Keratinocyte (primary cell): Measurements from ENCODE around the gene HCN4.

Experiments used
- EZH2 ChIP-seq: IDR thresholded peaks from one replicate; pipeline ENCODE4 v1.6.1; 2012; ENCODE audit warnings: inconsistent platforms, mild to moderate bottlenecking, low read length, moderate library complexity
- TF ChIP-seq, protein P1 (sequence below), 3 experiments: IDR thresholded peaks in 1 of 3; conservative IDR thresholded peaks in 1 of 3; optimal IDR thresholded peaks in 1 of 3; 2 replicates in 2 of 3; 3 replicates in 1 of 3; pipeline versions ENCODE3 to v1.5.1; 2011; ENCODE audit warnings: low read length in 3 of 3, mild to moderate bottlenecking in 3 of 3, moderate library complexity in 2 of 3, control low read depth in 1 of 3, inconsistent platforms in 1 of 3; ENCODE audit not compliant: insufficient read depth in 2 of 3; ENCODE audit errors: extremely low read depth in 1 of 3

DNA sequence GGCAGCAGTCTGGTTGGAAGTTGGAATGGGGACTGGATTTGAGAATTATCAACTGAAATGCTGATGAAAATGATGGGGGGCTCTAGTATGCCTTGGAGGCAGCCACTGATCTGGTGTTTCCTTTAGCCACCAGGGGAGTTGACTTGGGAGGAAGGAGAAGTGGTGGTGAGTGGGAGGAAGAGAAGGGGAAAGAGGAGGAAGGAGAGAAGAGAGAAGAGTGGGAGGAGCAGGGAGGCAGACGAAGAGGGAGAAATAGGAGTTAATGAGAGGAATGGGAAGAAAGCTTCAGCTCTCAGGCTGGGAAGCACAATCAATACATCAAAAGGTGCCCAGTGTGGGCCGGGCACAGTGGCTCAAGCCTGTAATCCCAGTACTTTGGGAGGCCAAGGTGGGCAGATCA is 23.3 kb upstream of the HCN4 start:
- TF ChIP-seq, protein P1, sequence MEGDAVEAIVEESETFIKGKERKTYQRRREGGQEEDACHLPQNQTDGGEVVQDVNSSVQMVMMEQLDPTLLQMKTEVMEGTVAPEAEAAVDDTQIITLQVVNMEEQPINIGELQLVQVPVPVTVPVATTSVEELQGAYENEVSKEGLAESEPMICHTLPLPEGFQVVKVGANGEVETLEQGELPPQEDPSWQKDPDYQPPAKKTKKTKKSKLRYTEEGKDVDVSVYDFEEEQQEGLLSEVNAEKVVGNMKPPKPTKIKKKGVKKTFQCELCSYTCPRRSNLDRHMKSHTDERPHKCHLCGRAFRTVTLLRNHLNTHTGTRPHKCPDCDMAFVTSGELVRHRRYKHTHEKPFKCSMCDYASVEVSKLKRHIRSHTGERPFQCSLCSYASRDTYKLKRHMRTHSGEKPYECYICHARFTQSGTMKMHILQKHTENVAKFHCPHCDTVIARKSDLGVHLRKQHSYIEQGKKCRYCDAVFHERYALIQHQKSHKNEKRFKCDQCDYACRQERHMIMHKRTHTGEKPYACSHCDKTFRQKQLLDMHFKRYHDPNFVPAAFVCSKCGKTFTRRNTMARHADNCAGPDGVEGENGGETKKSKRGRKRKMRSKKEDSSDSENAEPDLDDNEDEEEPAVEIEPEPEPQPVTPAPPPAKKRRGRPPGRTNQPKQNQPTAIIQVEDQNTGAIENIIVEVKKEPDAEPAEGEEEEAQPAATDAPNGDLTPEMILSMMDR (optimal IDR thresholded peaks at IDR 0.05 in 1 of 3, IDR thresholded peaks at IDR 0.05 in 1 of 3, conservative IDR thresholded peaks at IDR 0.05 in 1 of 3; ENCODE audit: extremely low read depth in 1 of 3, insufficient read depth in 2 of 3, low read length in 3 of 3) = no peak
- TF ChIP-seq EZH2 = no peak
